ENCODE results near the gene SNX11.
A peak's percentile ranks its signal among the peaks of the same experiment; 100 is the strongest.

Gene SNX11

DNA sequence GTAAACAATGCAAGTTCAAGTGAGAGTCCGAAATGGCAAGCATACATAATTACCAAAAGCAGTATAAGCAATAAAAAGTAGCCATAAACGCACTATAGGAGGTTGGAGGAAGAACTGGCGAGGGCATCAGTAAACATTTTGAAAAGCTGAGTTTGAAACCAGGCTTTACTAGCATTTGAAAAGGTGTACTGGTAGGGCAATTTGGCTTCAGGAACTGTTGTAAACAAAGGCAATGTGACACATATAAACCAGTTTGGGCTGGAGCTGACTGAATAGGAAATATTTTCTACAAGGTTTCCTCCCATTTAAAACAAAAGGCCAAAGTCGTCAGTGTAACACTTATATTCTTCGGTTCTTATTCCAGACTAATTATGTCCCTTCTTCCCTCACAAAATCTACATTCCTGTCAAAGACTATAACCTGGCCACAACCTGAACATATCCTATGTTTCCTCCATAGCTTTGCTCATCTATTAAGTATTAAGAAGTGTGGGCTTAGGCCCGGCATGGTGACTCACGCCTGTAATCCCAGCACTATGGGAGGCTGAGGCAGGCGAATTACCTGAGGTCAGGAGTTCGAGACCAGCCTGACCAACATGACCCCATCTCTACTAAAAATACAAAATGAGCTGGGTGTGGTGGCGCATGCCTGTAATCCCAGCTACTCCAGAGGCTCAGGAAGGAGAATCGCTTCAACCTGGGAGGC, 14.1 kb upstream of the SNX11 start:
- DNase-seq (ENCODE audit: extremely low spot score) = no peak
- POLR2A ChIA-PET = interaction anchor here (0.6 to 1.0 kb wide), 2 partner anchors 15 to 176 kb away, joined by 3 to 7 read pairs; no protein-coding TSS in a partner anchor
- CTCF ChIA-PET = interaction anchor here (0.8 to 5.8 kb wide), 3 partner anchors 9 to 39 kb away, joined by 3 to 48 read pairs (median 3); no protein-coding TSS in a partner anchor
- no peak for TF ChIP-seq CTCF (IDR thresholded peaks at IDR 0.05; ENCODE audit: control extremely low read depth, extremely low read depth, low read depth, missing control alignments)

DNA sequence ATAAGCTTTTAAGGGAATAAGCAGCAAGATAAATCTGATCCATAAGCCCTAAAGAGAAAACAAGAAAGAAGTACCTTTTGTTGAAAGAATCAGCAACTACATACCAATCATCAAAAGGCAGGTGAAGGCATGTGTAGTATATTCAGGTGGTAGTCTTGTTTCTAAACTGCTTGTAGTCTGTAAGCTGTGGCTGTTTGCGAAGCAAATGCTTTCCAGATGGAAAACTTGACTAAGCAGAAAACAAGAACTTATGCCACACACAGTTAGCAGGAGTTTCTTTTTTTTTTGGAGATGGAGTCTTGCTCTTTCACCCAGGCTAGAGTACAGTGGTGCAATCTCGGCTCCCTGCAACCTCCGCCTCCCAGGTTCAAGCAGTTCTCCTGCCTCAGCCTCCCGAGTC, 12.0 kb upstream of the SNX11 start:
- ChIA-PET POLR2A (interaction anchor here (0.7 kb wide), 1 partner anchor 75 kb away, joined by 3 read pairs; no protein-coding TSS in a partner anchor), CTCF (interaction anchor here (0.8 to 4.4 kb wide), 8 partner anchors 9 to 69 kb away, joined by 3 to 39 read pairs (median 6); partner anchors contain the start of gene SNX11)
- DNase-seq (ENCODE audit: extremely low spot score) = no peak
- TF ChIP-seq CTCF (IDR thresholded peaks at IDR 0.05; ENCODE audit: control extremely low read depth, extremely low read depth, low read depth, missing control alignments) = no peak

- ChIA-PET POLR2A (no interaction called here), CTCF (interaction anchor here (1.0 to 2.2 kb wide), 7 partner anchors 10 to 518 kb away, joined by 3 to 9 read pairs (median 4); no protein-coding TSS in a partner anchor)
- no peak for TF ChIP-seq CTCF (IDR thresholded peaks at IDR 0.05; ENCODE audit: control extremely low read depth, extremely low read depth, low read depth, missing control alignments)
- DNase-seq (ENCODE audit: extremely low spot score) = no peak
These were observed 7.4 kb upstream of the SNX11 start for GRCh38 chr17:48100160-48100559.

- TF ChIP-seq CTCF (IDR thresholded peaks at IDR 0.05; ENCODE audit: control extremely low read depth, extremely low read depth, low read depth, missing control alignments) = no peak
- ChIA-PET POLR2A (interaction anchor here (1.7 kb wide), 1 partner anchor 11 kb away, joined by 4 read pairs; no protein-coding TSS in a partner anchor), CTCF (interaction anchor here (1.0 to 2.2 kb wide), 7 partner anchors 12 to 518 kb away, joined by 3 to 9 read pairs (median 4); no protein-coding TSS in a partner anchor)
- no peak for DNase-seq (ENCODE audit: extremely low spot score)
These were observed 7.0 kb upstream of the SNX11 start for GRCh38 chr17:48100591-48101011.

DNA sequence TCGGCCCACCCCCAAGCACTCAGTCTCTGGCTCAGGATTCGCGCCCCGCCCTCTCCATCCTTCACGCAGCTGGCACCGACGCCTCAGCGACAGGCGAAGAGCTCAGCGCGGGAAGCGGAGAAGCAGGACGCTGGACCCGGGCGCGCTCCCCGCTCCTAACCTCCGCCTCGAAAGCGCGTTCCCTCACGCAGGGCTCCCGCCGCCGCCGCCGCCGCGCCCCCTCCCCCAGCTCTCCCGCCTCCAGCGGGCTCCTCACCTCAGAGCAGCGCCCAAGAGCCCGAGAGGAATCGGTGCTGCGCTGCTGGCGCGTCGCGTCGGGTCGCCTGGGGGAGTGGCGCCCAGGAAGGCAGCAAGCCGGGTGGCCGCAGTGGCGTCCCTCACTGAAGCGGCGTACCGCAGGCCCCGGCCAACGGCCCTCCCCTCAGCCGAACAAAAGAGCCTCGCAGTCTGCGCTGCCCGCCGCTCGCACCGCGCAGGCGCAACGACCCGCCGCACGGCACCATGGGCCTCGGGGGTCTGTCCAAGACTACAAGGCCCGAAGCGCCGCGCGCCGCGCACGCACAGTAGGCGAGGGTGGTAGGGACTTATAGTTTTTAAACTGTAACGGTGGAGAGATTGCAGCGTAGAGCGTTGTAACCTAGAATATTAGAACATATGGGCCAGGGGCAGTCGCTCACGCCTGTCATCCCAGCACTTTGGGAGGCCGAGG, 6.4 kb upstream of the SNX11 start, which contains the start of gene CBX1:
Gene CBX1 (minus strand): TSS at position 467 of the 709 bp plus-strand sequence. CDS start 24,474 bp downstream, outside the sequence.
- ChIA-PET POLR2A (interaction anchor here (1.7 kb wide), 1 partner anchor 10 kb away, joined by 4 read pairs; no protein-coding TSS in a partner anchor), CTCF (interaction anchor here (1.0 to 2.2 kb wide), 7 partner anchors 11 to 517 kb away, joined by 3 to 9 read pairs (median 4); no protein-coding TSS in a partner anchor)
- no peak for TF ChIP-seq CTCF (IDR thresholded peaks at IDR 0.05; ENCODE audit: control extremely low read depth, extremely low read depth, low read depth, missing control alignments)
- DNase-seq (ENCODE audit: extremely low spot score) = peak; percentile 93

All from GM10248 (cell line).